Body of pancreas (tissue), 4 donors: ENCODE data around the gene HUNK.

Source experiments
- CTCF ChIP-seq, 7 experiments: fragments of 450-650 bp in 4 of 7; fragments of 200-600 bp in 3 of 7; sonication (generic) in 3 of 7; IDR thresholded peaks; one replicate each; pipeline ENCODE4 v1.5.1; 2016 to 2019; ENCODE audit warnings: antibody characterized with exemption in 7 of 7
- POLR2A ChIP-seq, 3 donors: fragments of 450-650 bp; IDR thresholded peaks; one replicate each; pipeline ENCODE4 v1.6.1; 2016; ENCODE audit warnings: antibody characterized with exemption in 3 of 3, mild to moderate bottlenecking in 2 of 3

DNA sequence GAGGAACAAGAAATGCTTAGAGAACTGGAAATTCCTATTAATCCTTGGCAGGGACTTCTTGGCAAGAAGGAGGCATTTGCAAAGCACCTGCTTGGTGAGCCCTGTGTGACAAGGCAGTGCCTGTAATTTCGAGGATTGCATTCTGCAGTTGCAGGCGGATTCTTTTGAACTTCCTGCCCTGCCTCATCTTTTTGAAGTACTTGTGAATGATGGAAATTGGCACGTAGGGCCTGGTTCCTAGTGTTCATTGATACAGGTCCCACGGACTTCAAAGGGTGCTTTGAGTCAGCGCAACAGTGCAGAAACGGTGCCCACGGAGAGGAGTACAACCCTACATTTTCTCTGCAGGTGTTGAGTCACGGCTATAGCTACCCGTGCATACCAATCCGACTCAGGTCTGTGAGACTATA lies 6.4 kb downstream of the HUNK start:
- TF ChIP-seq CTCF (IDR thresholded peaks at IDR 0.05) (no peak), POLR2A (IDR thresholded peaks at IDR 0.05) (no peak)
